GM12875 (cell line): ENCODE data around the gene CFAP92.

Experiments used
- H3K4me3 ChIP-seq: one replicate; pipeline ENCODE4 v1.5.1; 2011; ENCODE audit warnings: low read depth, low read length, control low read depth
- TF ChIP-seq, protein P1 (sequence below): IDR thresholded peaks from 2 replicates; pipeline ENCODE4 v1.5.1; 2011; ENCODE audit warnings: low read depth, mild to moderate bottlenecking, control low read depth, inconsistent platforms, low read length, moderate library complexity, borderline replicate concordance; ENCODE audit not compliant: insufficient read depth

Gene CFAP92

DNA sequence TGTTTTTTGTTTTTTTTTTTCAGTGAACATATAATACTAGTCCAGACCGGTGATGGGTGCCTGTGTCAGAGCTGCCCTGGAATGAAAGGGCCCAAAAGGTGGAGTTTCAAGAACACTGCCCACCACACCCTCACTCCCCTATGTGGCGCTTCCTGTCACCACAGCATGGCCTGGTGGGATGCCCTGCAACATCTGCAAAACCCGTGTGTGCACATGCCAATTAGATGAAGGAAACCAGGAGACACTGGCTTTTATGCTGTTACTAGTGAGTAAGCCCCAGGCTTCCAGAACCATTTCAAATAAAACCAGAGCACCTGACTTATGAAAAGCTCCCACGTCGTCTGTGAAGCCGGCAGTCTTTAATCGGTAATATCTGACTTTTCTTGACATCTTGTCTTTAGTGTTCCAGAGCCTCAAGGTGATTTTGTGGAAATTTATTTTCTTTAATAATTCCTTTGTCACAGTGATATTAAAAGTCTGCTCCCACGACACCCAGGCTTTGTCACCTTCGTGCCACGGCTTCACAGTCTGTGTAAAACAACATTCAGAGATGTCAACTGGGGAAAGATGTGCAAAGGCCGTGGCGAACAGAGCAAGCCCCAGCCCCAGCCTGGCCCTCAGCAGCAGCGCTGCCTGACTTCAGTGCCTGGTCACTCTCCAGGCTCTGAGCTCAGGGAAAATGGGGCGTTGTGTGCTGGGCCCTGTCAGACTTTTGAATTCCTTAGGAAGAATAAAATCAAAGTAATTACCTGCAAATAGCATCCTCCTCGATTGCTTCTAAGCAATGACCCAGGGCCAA is 6.4 kb downstream of the CFAP92 start:
- no peak overlapping the region for H3K4me3 ChIP-seq
- TF ChIP-seq, protein P1, sequence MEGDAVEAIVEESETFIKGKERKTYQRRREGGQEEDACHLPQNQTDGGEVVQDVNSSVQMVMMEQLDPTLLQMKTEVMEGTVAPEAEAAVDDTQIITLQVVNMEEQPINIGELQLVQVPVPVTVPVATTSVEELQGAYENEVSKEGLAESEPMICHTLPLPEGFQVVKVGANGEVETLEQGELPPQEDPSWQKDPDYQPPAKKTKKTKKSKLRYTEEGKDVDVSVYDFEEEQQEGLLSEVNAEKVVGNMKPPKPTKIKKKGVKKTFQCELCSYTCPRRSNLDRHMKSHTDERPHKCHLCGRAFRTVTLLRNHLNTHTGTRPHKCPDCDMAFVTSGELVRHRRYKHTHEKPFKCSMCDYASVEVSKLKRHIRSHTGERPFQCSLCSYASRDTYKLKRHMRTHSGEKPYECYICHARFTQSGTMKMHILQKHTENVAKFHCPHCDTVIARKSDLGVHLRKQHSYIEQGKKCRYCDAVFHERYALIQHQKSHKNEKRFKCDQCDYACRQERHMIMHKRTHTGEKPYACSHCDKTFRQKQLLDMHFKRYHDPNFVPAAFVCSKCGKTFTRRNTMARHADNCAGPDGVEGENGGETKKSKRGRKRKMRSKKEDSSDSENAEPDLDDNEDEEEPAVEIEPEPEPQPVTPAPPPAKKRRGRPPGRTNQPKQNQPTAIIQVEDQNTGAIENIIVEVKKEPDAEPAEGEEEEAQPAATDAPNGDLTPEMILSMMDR: no peak

DNA sequence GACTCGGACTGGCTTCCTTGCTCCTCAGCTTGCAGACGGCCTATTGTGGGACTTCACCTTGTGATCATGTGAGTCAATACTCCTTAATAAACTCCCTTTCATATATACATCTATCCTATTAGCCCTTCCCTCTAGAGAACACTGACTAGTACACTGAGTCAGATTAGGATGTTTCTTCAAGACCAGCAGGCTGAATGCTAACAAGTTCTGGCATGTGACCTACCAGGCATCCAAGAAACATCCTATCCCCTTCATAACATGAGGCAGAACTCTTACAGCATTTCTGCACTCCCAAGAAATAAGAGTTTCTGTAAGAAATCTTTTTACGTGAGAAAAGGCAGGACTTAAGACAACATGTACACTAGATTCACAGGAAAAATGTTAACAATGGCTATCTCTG is 9.3 kb downstream of the CFAP92 start:
- H3K4me3 ChIP-seq: no peak overlapping the region
- TF ChIP-seq, protein P1: no peak

DNA sequence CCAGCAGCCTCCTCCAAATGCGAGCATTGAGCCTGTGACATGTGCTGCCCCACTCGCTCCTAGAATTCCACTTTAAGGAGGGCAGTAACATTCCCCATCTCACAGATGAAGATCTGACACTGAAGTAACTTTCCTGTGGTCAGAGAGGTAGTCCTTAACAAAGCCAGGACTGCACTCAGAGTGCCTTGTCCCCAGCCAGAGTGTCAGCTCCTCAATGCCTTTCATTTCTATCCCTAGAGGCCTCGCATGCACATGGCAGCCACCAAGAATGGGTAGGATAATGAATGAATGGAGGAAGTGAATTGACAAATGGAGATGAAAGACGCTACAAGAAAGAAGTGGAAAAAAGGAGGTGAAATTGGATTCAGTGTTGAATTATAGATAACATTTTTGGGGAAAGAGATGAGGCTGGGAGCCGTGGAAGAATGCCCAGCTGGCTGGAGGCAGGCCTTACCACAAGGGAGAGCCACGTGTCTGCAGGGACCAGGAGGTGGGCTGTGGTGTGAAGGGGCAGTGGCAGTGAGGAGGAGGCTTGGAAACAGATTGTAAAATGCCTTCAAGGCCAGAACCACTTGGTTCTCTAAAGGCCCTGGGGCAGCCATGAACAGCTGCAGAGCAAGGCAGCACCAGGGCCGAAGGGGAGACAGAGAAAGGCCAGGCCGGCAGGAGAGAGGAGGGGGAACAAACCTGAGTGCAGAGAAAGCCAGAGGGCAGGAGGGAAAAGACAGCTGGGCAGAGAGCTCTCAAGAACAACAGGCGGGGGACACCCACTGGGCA is 10.4 kb downstream of the CFAP92 start:
- no peak overlapping the region for H3K4me3 ChIP-seq
- TF ChIP-seq, protein P1: no peak

DNA sequence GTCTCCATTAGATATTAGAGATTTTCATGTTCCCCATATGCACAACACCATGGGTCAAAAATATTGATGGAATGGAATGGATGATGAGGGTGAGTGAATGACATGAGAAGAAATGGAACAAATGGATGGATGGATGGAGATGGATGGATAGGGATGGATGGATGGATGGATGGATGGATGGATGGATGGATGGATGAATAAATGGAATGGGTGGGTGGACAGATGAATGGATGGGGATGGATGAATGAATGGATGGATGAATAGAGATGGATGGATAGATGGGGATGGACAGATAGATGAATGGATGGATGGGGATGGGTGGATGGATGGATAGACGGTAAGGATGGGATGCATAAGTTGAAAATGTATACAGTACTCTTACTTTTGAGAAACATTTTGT is 18.6 kb downstream of the CFAP92 start:
- TF ChIP-seq, protein P1: no peak
- no peak overlapping the region for H3K4me3 ChIP-seq

GRCh38 chr3:128973988-128974564 is 19.8 kb downstream of the CFAP92 start:
- H3K4me3 ChIP-seq: no peak overlapping the region
- TF ChIP-seq, protein P1: no peak

DNA sequence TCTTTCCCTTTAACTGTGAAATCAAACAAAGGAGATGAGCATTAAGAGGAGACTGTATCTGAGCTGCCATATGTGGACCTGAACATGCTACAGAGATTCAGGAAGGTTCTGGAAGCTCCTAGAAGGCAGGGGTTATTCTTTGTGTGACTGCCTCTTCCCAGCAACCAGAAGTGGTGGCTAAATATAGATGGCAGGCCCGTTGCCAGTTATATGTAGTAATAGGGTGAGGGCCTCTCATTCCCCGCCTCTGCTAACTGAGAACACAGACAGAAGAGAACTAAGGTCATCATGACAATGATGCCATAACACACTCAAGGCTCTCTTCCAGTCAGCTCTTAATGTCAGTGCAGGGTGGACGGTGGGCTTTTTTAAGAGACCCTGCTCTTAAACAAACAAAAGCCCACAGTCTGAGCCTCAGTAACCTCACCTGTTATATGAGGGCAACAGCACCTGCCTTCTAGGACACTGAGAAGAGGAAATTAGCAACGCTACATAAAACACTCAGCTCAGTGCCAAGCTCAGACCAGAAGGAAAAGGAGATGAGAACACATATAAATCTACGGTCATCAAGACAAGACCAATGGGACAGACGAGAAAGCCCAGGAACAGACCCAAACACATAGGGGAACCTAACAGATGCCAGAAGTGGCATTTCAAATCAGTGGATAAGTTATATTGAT is 22.3 kb downstream of the CFAP92 start:
- H3K4me3 ChIP-seq: no peak overlapping the region
- TF ChIP-seq, protein P1: no peak
